ENCODE data around the gene ACSS3.

- TF ChIP-seq CTCF (IDR thresholded peaks at IDR 0.05 in 4 of 5, conservative IDR thresholded peaks at IDR 0.05 in 1 of 5) (no peak), POLR2A (IDR thresholded peaks at IDR 0.05) (no peak)
Measured at GRCh38 chr12:81125691-81126090, 47.8 kb downstream of the ACSS3 start.
